Activated naive CD8-positive, alpha-beta T cell treated with anti-CD3 and anti-CD28 coated beads, Interleukin-2, amount 50 U/mL, for 24 hours (primary cell): ENCODE data around the gene SLC9A5.

Experiments
- ATAC-seq: fragments of 150-1000 bp; cut with Tn5 transposase; one replicate; pipeline ENCODE4 v1.10.0; 2021
- DNase-seq: peaks from one replicate; pipeline ENCODE4 v3.0.0; 2021
- H3K27ac Mint-ChIP-seq: one replicate; pipeline ENCODE4 v1.8.0; 2021; ENCODE audit warnings: mild to moderate bottlenecking, mixed read lengths
- H3K27me3 Mint-ChIP-seq: one replicate; pipeline ENCODE4 v1.8.0; 2021; ENCODE audit warnings: mixed read lengths
- H3K36me3 Mint-ChIP-seq: one replicate; pipeline ENCODE4 v1.8.0; 2021; ENCODE audit warnings: low read depth, mixed read lengths
- H3K4me1 Mint-ChIP-seq: one replicate; pipeline ENCODE4 v1.8.0; 2021; ENCODE audit warnings: mixed read lengths
- H3K4me3 Mint-ChIP-seq: one replicate; pipeline ENCODE4 v1.8.0; 2021; ENCODE audit warnings: mild to moderate bottlenecking, moderate library complexity, mixed read lengths
- H3K9me3 Mint-ChIP-seq: one replicate; pipeline ENCODE4 v1.8.0; 2021; ENCODE audit warnings: mixed read lengths

Gene SLC9A5

GRCh38 chr16:67311607-67312488 is 63.1 kb downstream of the SLC9A5 start:
- ATAC-seq (peak; percentile 98), DNase-seq (peak; percentile 82)
- Mint-ChIP-seq H3K27ac (peak overlapping the region; percentile 95), H3K4me1 (peaks cover 44% of the 10 kb centered on the region), H3K4me3 (peak overlapping the region; percentile 32), H3K9me3 (no peaks in the 10 kb centered on the region), H3K36me3 (peaks cover 2% of the 10 kb centered on the region), H3K27me3 (peaks cover 7% of the 10 kb centered on the region)

- no peaks in the 10 kb centered on the region for H3K9me3 Mint-ChIP-seq
- H3K27ac Mint-ChIP-seq, result peak overlapping the region; percentile 95
- H3K27me3 Mint-ChIP-seq, result peaks cover 7% of the 10 kb centered on the region
- H3K36me3 Mint-ChIP-seq, result peaks cover 2% of the 10 kb centered on the region
- DNase-seq (no peak), ATAC-seq (no peak)
- H3K4me3 Mint-ChIP-seq, result peak overlapping the region; percentile 7
- H3K4me1 Mint-ChIP-seq, result peaks cover 44% of the 10 kb centered on the region
Observed at GRCh38 chr16:67312719-67313118, 63.9 kb downstream of the SLC9A5 start.

GRCh38 chr16:67317853-67318252 is 69.1 kb downstream of the SLC9A5 start:
- H3K27ac Mint-ChIP-seq, result no peak overlapping the region
- DNase-seq (no peak), ATAC-seq (no peak)
- no peaks in the 10 kb centered on the region for H3K9me3 Mint-ChIP-seq
- H3K27me3 Mint-ChIP-seq, result peaks cover 27% of the 10 kb centered on the region
- H3K4me3 Mint-ChIP-seq, result no peak overlapping the region
- H3K36me3 Mint-ChIP-seq, result no peaks in the 10 kb centered on the region
- peaks cover 6% of the 10 kb centered on the region for H3K4me1 Mint-ChIP-seq
